Measurements from ENCODE around the gene CAPZA1.
"Not testable (repeated sequence)": the region's sequence is repeated elsewhere in the genome, so short reads cannot be mapped to it uniquely, and the experiment has no call there.

Gene CAPZA1

DNA sequence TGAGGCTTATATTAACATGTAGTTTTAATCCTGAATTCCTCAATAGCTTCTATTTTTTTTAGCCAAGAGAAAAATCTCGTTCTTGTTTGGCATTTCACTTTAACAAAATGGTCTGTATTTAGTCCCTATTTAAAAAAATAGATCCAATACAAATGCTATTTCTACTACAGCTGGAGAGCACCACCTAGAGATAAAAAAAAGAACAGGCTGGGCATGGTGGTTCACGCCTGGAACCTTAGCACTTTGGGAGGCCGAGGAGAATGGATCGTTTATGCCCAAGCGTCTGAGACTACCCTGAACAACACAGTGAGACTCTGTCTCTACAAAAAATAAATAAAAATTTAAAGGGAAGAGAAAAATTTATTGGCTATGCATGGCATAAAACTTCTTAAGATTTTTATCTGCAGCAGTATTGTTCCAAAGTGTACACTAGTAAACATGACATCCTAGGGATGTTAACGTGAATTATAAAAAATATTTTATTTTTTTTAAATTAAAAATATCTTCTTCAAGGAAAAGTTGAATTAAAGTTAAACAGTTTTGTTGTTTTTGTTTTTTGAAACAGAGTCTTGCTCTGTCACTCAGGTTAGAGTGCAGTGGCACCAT lies 5.1 kb upstream of the CAPZA1 start:
- DNase-seq (ENCODE audit: low spot score in 2 of 2), result peak; percentile 37 to 52
- no peaks in the 10 kb centered on the region for H3K27me3 ChIP-seq (ENCODE audit: low read depth)
- H3K4me3 ChIP-seq, result no peak overlapping the region
- H3K4me1 ChIP-seq, result peaks cover 20% of the 10 kb centered on the region
- H3K36me3 ChIP-seq (replicated peaks), result peaks cover 35% of the 10 kb centered on the region
- no peaks in the 10 kb centered on the region for H3K9me3 ChIP-seq
- in situ Hi-C loops (cut with MboI; ENCODE audit: low sequenced_read_pairs), result loop anchor here (5.0 kb wide), 2 partner anchors 93 to 222 kb away; partner anchors contain the start of gene RHOC

GRCh38 chr1:112618114-112618720 lies 1.4 kb upstream of the CAPZA1 start:
- no peaks in the 10 kb centered on the region for H3K27me3 ChIP-seq (ENCODE audit: low read depth)
- no peaks in the 10 kb centered on the region for H3K9me3 ChIP-seq
- in situ Hi-C loops (cut with MboI; ENCODE audit: low sequenced_read_pairs), result loop anchor here (5.0 kb wide), 2 partner anchors 89 to 226 kb away; partner anchors contain the start of gene RHOC
- H3K4me3 ChIP-seq, result peak overlapping the region; percentile 76
- peaks cover 11% of the 10 kb centered on the region for H3K36me3 ChIP-seq (replicated peaks)
- H3K4me1 ChIP-seq, result peaks cover 28% of the 10 kb centered on the region
- peak in 1 of 2 experiments; percentile 22 for DNase-seq (ENCODE audit: low spot score in 2 of 2)

GRCh38 chr1:112618721-112619517 lies 713 bp upstream of the CAPZA1 start, which contains the start of gene ST7L:
Gene ST7L (minus strand): TSS chr1:112619141. CDS start chr1:112619113, 28 bp downstream.
- in situ Hi-C loops (cut with MboI; ENCODE audit: low sequenced_read_pairs), result loop anchor here (5.0 kb wide), 2 partner anchors 88 to 227 kb away; partner anchors contain the start of gene RHOC
- peaks cover 4% of the 10 kb centered on the region for H3K36me3 ChIP-seq (replicated peaks)
- peaks cover 28% of the 10 kb centered on the region for H3K4me1 ChIP-seq
- H3K27me3 ChIP-seq (ENCODE audit: low read depth), result no peaks in the 10 kb centered on the region
- H3K4me3 ChIP-seq, result peak within 1 kb of the TSS; percentile 76
- DNase-seq (ENCODE audit: low spot score in 2 of 2), result peak; percentile 63 to 82
- no peaks in the 10 kb centered on the region for H3K9me3 ChIP-seq

GRCh38 chr1:112620377-112620695 lies 704 bp downstream of the CAPZA1 start:
- in situ Hi-C loops (cut with MboI; ENCODE audit: low sequenced_read_pairs), result no loop called here

GRCh38 chr1:112624493-112624892 lies 4.9 kb downstream of the CAPZA1 start:
- in situ Hi-C loops (cut with MboI; ENCODE audit: low sequenced_read_pairs); H3K27me3 ChIP-seq (ENCODE audit: low read depth); H3K4me1 ChIP-seq; DNase-seq (ENCODE audit: low spot score in 2 of 2); H3K9me3 ChIP-seq; H3K4me3 ChIP-seq; H3K36me3 ChIP-seq (replicated peaks): not testable (repeated sequence)

More at GRCh38 chr1:112620377-112620695, 704 bp downstream of the CAPZA1 start:
- DNase-seq (ENCODE audit: low spot score in 2 of 2), result no peak
- H3K4me1 ChIP-seq, result peaks cover 28% of the 10 kb centered on the region
- H3K4me3 ChIP-seq, result peak overlapping the region; percentile 76
- no peaks in the 10 kb centered on the region for H3K36me3 ChIP-seq (replicated peaks)
- no peaks in the 10 kb centered on the region for H3K9me3 ChIP-seq
- H3K27me3 ChIP-seq (ENCODE audit: low read depth), result no peaks in the 10 kb centered on the region

DNA sequence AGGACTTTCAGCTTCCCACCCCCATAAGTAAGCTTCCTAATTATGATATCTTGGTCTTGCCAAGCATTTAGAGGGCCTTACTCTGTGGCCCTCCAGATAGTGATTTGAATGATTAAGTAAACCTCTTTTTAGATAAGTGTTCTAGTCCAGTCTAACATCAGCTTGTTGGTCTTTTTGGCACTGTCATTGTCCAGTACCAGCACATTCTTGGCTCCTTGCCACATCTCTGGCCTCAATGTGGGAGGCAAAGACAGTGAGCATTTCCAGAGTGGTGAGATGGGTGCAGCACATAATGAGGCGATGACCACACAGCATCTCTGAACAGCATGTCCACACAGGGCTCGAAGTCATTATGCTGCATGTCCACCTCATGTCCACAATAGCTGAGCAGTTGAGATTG lies 6.1 kb downstream of the CAPZA1 start:
- Histone ChIP-seq H3K4me1 (peaks cover 8% of the 10 kb centered on the region), H3K36me3 (replicated peaks) (peaks cover 2% of the 10 kb centered on the region; the same call in 1 of the 2 replicates)

DNA sequence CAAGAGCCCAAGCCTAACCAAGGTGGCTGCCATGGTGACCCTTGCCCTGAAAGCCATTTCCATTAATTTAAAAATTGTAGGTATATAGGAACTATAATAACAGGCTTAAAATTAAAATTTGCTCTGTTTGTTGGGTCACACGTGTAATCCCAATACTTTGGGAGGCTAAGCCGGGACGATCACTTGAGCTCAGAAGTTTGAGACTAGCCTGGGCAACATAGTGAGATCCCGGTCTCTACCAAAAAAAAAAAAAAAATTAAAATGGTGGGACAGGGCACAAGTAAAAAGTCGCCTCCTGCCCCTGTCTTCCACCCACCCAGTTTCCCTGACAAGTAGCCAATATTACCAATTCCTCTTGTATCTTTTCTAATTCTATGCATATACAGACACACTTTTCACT lies 6.6 kb downstream of the CAPZA1 start:
- Histone ChIP-seq H3K27me3 (ENCODE audit: low read depth) (no peaks in the 10 kb centered on the region), H3K9me3 (no peaks in the 10 kb centered on the region), H3K4me1 (peaks cover 13% of the 10 kb centered on the region), H3K36me3 (replicated peaks) (peaks cover 2% of the 10 kb centered on the region; the same call in 1 of the 2 replicates), H3K4me3 (no peak overlapping the region)
- in situ Hi-C loops (cut with MboI; ENCODE audit: low sequenced_read_pairs), result no loop called here
- DNase-seq (ENCODE audit: low spot score in 2 of 2), result no peak

More for the DNA sequence above, 6.1 kb downstream of the CAPZA1 start:
- H3K27me3 ChIP-seq (ENCODE audit: low read depth), result no peaks in the 10 kb centered on the region
- DNase-seq (ENCODE audit: low spot score in 2 of 2), result no peak
- H3K4me3 ChIP-seq, result no peak overlapping the region
- no peaks in the 10 kb centered on the region for H3K9me3 ChIP-seq
- in situ Hi-C loops (cut with MboI; ENCODE audit: low sequenced_read_pairs), result no loop called here

- H3K9me3 ChIP-seq, result no peaks in the 10 kb centered on the region
- no peaks in the 10 kb centered on the region for H3K27me3 ChIP-seq (ENCODE audit: low read depth)
- no peak for DNase-seq (ENCODE audit: low spot score in 2 of 2)
- peaks cover 2% of the 10 kb centered on the region; the same call in 1 of the 2 replicates for H3K36me3 ChIP-seq (replicated peaks)
- H3K4me1 ChIP-seq, result peaks cover 13% of the 10 kb centered on the region
- H3K4me3 ChIP-seq, result no peak overlapping the region
- in situ Hi-C loops (cut with MboI; ENCODE audit: low sequenced_read_pairs), result no loop called here
These were observed 7.3 kb downstream of the CAPZA1 start for GRCh38 chr1:112626887-112627286.

DNA sequence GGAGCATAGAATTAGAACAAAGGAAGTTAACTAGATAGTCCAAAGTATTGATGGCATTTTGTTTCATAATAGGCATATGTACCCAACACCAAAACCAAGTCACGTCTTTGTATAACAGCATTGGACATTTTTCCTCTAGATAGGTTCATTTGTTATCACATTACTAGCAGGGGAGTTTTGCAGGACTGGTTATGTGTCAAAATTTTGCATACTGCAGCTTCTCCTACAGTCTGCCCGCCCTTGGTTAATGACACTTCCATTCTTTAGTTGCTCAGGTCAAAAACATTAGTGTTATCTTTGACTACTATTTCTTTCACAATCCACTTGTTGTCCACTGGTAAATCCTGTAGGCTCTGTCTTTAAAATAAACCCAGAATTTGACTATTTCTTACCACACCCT lies 8.9 kb downstream of the CAPZA1 start:
- H3K4me3 ChIP-seq, result no peak overlapping the region
- no peak for DNase-seq (ENCODE audit: low spot score in 2 of 2)
- no peaks in the 10 kb centered on the region for H3K27me3 ChIP-seq (ENCODE audit: low read depth)
- H3K36me3 ChIP-seq (replicated peaks), result peaks cover 2% of the 10 kb centered on the region; the same call in 1 of the 2 replicates
- no peaks in the 10 kb centered on the region for H3K9me3 ChIP-seq
- H3K4me1 ChIP-seq, result peaks cover 6% of the 10 kb centered on the region
- in situ Hi-C loops (cut with MboI; ENCODE audit: low sequenced_read_pairs), result no loop called here

- in situ Hi-C loops (cut with MboI; ENCODE audit: low sequenced_read_pairs), result no loop called here
- Histone ChIP-seq H3K4me1 (peaks cover 6% of the 10 kb centered on the region), H3K36me3 (replicated peaks) (peaks cover 2% of the 10 kb centered on the region; the same call in 1 of the 2 replicates), H3K9me3 (no peaks in the 10 kb centered on the region), H3K27me3 (ENCODE audit: low read depth) (no peaks in the 10 kb centered on the region), H3K4me3 (no peak overlapping the region)
- DNase-seq (ENCODE audit: low spot score in 2 of 2), result no peak
These were observed 9.6 kb downstream of the CAPZA1 start for GRCh38 chr1:112629256-112629655.

DNA sequence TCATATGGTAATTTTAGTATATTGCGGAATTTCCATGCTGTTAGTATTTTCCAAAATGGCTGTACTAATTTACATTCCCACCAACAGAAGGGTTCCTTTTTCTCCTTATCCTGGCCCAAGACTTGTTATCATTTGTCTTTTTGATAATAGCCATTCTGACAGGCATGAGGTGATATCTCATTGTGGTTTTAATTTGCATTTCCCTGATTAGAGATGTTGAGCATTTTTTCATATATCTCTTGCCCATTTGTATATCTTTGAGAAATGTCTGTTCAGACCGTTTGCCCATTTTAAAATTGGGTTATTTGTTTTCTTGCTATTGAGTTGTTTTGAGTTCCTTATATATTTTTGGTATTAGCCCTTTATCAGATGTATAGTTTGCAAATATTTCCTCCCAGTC lies 14.0 kb downstream of the CAPZA1 start:
- Histone ChIP-seq H3K4me3 (no peak overlapping the region), H3K36me3 (replicated peaks) (no peaks in the 10 kb centered on the region; the same call in 1 of the 2 replicates), H3K9me3 (no peaks in the 10 kb centered on the region), H3K27me3 (ENCODE audit: low read depth) (no peaks in the 10 kb centered on the region), H3K4me1 (peaks cover 37% of the 10 kb centered on the region)
- in situ Hi-C loops (cut with MboI; ENCODE audit: low sequenced_read_pairs), result no loop called here
- DNase-seq (ENCODE audit: low spot score in 2 of 2), result no peak

DNA sequence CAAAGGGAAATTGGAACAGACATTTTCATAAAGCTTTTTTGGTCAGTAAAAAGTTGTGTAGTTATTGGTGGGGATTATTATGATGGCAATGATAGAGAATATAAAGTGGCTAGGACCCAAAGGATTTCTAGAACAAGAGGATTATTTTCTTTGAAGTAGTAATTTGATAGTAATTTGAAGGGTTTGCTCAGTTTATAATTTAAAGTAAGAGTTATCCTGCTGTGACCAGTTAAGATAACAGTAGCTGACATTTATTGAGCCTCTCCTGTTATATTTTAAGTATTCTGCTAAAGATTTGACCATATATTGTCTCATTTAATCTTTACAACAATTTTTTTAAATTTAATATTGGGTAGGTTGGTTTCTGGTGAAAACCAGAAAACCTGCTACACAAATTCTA lies 14.7 kb downstream of the CAPZA1 start:
- Histone ChIP-seq H3K4me3 (no peak overlapping the region), H3K36me3 (replicated peaks) (no peaks in the 10 kb centered on the region; the same call in 1 of the 2 replicates), H3K4me1 (peaks cover 39% of the 10 kb centered on the region), H3K9me3 (no peaks in the 10 kb centered on the region), H3K27me3 (ENCODE audit: low read depth) (no peaks in the 10 kb centered on the region)
- in situ Hi-C loops (cut with MboI; ENCODE audit: low sequenced_read_pairs), result no loop called here
- DNase-seq (ENCODE audit: low spot score in 2 of 2), result no peak

DNA sequence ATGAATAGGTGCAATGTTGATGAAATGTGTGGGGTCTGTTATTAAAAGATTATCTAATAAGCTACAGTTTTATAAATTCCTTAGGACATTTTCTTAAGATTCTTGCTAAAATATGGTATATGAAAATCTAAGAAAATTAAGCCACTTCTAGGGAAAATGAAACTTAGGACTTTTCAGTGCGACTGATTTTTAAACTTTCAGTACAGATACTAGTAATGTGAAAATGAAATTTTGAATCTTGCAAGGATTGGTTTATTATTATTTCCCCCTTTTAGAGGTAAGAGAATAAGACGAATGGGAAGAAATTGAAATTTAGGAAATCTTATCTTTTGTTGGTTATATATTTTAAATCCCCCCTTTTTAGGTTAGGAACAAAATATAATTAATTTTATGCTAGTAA lies 16.4 kb downstream of the CAPZA1 start:
- Histone ChIP-seq H3K36me3 (replicated peaks) (no peaks in the 10 kb centered on the region), H3K9me3 (no peaks in the 10 kb centered on the region), H3K4me1 (peaks cover 37% of the 10 kb centered on the region), H3K4me3 (no peak overlapping the region), H3K27me3 (ENCODE audit: low read depth) (no peaks in the 10 kb centered on the region)
- in situ Hi-C loops (cut with MboI; ENCODE audit: low sequenced_read_pairs), result no loop called here
- DNase-seq (ENCODE audit: low spot score in 2 of 2), result no peak
